ENCODE data around the gene TBC1D3I.
"Not testable (repeated sequence)": the region's sequence is repeated elsewhere in the genome, so short reads cannot be mapped to it uniquely, and the experiment has no call there.

Gene TBC1D3I

GRCh38 chr17:36212272-36212605 lies 52.1 kb downstream of the TBC1D3I start:
- ChIA-PET POLR2A (no interaction called here), CTCF (no interaction called here)
- no peaks in the 10 kb centered on the region for H3K9me3 ChIP-seq (ENCODE audit: control insufficient read depth, insufficient read depth, low read depth, low read length)
- TF ChIP-seq GLIS1 (tag by site-specific recombination; IDR thresholded peaks at IDR 0.05) (no peak), ZNF560 (tag by site-specific recombination; IDR thresholded peaks at IDR 0.05; ENCODE audit: borderline replicate concordance) (no peak)
- H3K4me3 ChIP-seq (ENCODE audit: low read depth, low read length): no peak overlapping the region
- H3K4me1 ChIP-seq (ENCODE audit: control insufficient read depth, insufficient read depth, low read length): no peaks in the 10 kb centered on the region
- H3K27ac ChIP-seq (ENCODE audit: extremely low read depth, low read depth, low read length): no peak overlapping the region
- no peaks in the 10 kb centered on the region for H3K36me3 ChIP-seq (ENCODE audit: control insufficient read depth in 2 of 2, insufficient read depth in 1 of 2, low read length in 2 of 2)

GRCh38 chr17:36211484-36212271 lies 52.7 kb downstream of the TBC1D3I start:
- H3K9me3 ChIP-seq (ENCODE audit: control insufficient read depth, insufficient read depth, low read depth, low read length); H3K27ac ChIP-seq (ENCODE audit: extremely low read depth, low read depth, low read length); H3K36me3 ChIP-seq (ENCODE audit: control insufficient read depth in 2 of 2, insufficient read depth in 1 of 2, low read length in 2 of 2); CTCF ChIA-PET; H3K4me3 ChIP-seq (ENCODE audit: low read depth, low read length); POLR2A ChIA-PET; H3K4me1 ChIP-seq (ENCODE audit: control insufficient read depth, insufficient read depth, low read length): not testable (repeated sequence)

- POLR2A ChIA-PET; H3K27ac ChIP-seq (ENCODE audit: extremely low read depth, low read depth, low read length); CTCF ChIA-PET; H3K4me1 ChIP-seq (ENCODE audit: control insufficient read depth, insufficient read depth, low read length); H3K9me3 ChIP-seq (ENCODE audit: control insufficient read depth, insufficient read depth, low read depth, low read length); H3K4me3 ChIP-seq (ENCODE audit: low read depth, low read length); H3K36me3 ChIP-seq (ENCODE audit: control insufficient read depth in 2 of 2, insufficient read depth in 1 of 2, low read length in 2 of 2): not testable (repeated sequence)
Observed at GRCh38 chr17:36210439-36211211, 53.7 kb downstream of the TBC1D3I start, which contains the start of gene CCL4L2. Gene CCL4L2 (plus strand): TSS chr17:36211063.

- Histone ChIP-seq H3K27ac (ENCODE audit: extremely low read depth, low read depth, low read length) (no peak overlapping the region), H3K4me1 (ENCODE audit: control insufficient read depth, insufficient read depth, low read length) (no peaks in the 10 kb centered on the region), H3K36me3 (ENCODE audit: control insufficient read depth in 2 of 2, insufficient read depth in 1 of 2, low read length in 2 of 2) (no peaks in the 10 kb centered on the region), H3K9me3 (ENCODE audit: control insufficient read depth, insufficient read depth, low read depth, low read length) (no peaks in the 10 kb centered on the region), H3K4me3 (ENCODE audit: low read depth, low read length) (no peak overlapping the region)
- TF ChIP-seq SETDB1 (IDR thresholded peaks at IDR 0.05; ENCODE audit: insufficient read length, low read length) (no peak), ZNF416 (tag by site-specific recombination; IDR thresholded peaks at IDR 0.05) (no peak), ZNF513 (tag by site-specific recombination; IDR thresholded peaks at IDR 0.05) (no peak), ZNF548 (tag by site-specific recombination; IDR thresholded peaks at IDR 0.05) (no peak), ZNF571 (tag by site-specific recombination; IDR thresholded peaks at IDR 0.05) (no peak)
- POLR2A ChIA-PET: no interaction called here
- CTCF ChIA-PET: no interaction called here
Observed at GRCh38 chr17:36209575-36209974, 54.8 kb downstream of the TBC1D3I start.

GRCh38 chr17:36207383-36207782 lies 57.0 kb downstream of the TBC1D3I start:
- H3K4me1 ChIP-seq (ENCODE audit: control insufficient read depth, insufficient read depth, low read length); CTCF ChIA-PET: not testable (repeated sequence)

GRCh38 chr17:36206486-36206821 lies 57.9 kb downstream of the TBC1D3I start:
- H3K36me3 ChIP-seq (ENCODE audit: control insufficient read depth in 2 of 2, insufficient read depth in 1 of 2, low read length in 2 of 2); H3K4me1 ChIP-seq (ENCODE audit: control insufficient read depth, insufficient read depth, low read length); POLR2A ChIA-PET; H3K4me3 ChIP-seq (ENCODE audit: low read depth, low read length); CTCF ChIA-PET; H3K9me3 ChIP-seq (ENCODE audit: control insufficient read depth, insufficient read depth, low read depth, low read length); H3K27ac ChIP-seq (ENCODE audit: extremely low read depth, low read depth, low read length): not testable (repeated sequence)

More at GRCh38 chr17:36207383-36207782, 57.0 kb downstream of the TBC1D3I start:
- H3K36me3 ChIP-seq (ENCODE audit: control insufficient read depth in 2 of 2, insufficient read depth in 1 of 2, low read length in 2 of 2); H3K27ac ChIP-seq (ENCODE audit: extremely low read depth, low read depth, low read length); POLR2A ChIA-PET; H3K9me3 ChIP-seq (ENCODE audit: control insufficient read depth, insufficient read depth, low read depth, low read length); H3K4me3 ChIP-seq (ENCODE audit: low read depth, low read length): not testable (repeated sequence)
